NCI-H146 treated with DMSO at 0.1 percent for 48 hours (cell line): ENCODE results near the gene ZNF529.

Source experiments
- DNase-seq: peaks from one replicate; lab custom pipeline; 2025; ENCODE audit not compliant: unreplicated experiment; lab: John Stamatoyannopoulos, UW

Gene ZNF529

DNA sequence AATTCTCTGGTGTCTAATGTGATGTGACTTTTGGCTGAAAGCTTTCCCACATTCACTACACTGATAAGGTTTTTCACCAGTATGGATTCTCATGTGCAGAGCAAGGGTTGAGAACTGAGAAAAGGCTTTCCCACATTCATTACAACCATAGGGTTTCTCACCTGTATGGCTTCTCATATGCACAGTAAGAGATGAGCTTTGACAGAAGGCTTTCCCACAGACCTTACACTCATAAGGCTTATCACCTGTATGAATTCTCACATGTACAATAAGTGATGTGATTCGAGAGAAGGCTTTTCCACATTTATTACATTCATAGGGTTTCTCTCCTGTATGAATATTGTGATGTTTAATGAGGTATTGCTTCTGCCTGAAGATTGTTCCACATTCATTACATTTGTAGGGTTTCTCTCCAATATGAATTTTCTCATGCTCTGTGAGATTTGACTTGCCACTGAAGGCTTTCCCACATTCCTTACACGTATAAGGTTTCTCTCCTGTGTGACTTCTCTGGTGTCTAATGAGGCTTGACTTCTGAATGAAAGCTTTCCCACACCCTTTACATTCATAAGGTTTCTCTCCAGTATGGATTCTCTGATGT, 59.0 kb downstream of the ZNF529 start:
- DNase-seq: no peak

DNA sequence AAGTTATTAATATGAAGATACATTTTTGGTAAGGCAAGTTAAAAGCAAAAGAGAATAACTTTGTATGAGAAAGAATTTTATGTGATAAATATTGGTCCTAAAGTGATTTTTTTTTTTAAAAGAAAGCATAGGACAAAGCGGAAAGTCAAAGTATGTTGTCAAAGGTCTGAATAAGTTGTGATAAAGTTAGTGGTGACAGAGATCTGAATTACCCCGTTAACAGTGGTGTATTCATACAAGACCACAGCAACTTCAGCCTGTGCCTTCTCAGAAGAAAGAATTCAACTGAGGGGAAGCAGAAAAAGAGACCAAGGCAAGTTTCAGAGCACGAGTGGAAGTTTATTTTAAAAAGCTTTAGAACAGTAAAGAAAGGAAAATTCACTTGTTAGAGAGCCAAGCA, 64.8 kb downstream of the ZNF529 start:
- no peak for DNase-seq

DNA sequence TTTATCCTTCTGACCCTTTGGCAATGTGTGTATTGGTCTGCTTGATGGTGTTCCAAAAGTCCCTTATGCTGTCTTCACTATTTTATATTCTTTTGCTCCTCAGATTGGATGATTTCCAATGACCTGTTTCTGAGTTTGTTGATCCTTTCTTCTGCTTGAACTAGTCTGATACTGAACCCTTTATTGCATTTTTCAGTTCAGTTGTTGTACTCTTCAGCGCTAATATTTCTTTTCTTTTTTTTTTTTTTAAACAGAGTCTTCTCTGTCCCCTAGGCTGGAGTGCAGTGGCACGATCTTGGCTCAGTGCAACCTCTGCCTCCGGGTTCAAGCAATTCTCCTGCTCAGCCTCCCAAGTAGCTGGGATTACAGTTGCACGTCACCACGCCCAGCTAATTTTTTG, 71.1 kb downstream of the ZNF529 start:
- DNase-seq: no peak

DNA sequence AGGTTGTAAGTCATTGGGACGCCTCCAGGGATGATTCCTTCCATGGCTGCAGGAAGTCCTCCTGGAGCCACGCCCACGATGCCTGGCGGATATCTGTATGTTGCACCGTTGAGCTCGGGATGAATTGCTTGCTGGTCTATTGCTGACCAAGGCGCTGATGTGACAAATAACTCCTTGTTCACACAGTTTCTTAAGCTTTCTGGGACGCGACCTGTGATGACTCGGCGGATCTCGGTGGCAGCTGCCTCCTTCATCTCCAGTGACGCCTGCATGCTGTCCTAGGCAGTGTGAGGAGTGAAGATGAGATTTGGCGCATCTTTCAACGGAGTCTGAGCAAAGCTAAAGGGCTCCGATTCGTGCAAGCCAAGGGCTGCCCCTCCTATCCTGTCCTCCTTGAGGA, 76.1 kb downstream of the ZNF529 start:
- DNase-seq: no peak
